Hepatocyte (in vitro differentiated cells): ENCODE measurements around the gene CDH12. TPM values are rescaled to one million over a fixed set of nuclear protein-coding genes. Genes with fewer than 3 reads are reported as not detected.
"Not testable (repeated sequence)": the region's sequence is repeated elsewhere in the genome, so short reads cannot be mapped to it uniquely, and the experiment has no call there.

Experiments used
- DNase-seq: peaks from one replicate; pipeline ENCODE4 v3.0.0-alpha.2; 2016; ENCODE audit warnings: low spot score
- H2AFZ ChIP-seq: fragments of 200-600 bp; sonication (generic); 2 replicates; pipeline ENCODE4 v1.6.0; 2016; ENCODE audit warnings: antibody characterized with exemption, mild to moderate bottlenecking
- H3K27ac ChIP-seq: fragments of 200-600 bp; sonication (generic); 2 replicates; pipeline ENCODE4 v1.5.1; 2016; ENCODE audit warnings: mild to moderate bottlenecking
- H3K27me3 ChIP-seq: fragments of 200-600 bp; sonication (generic); 2 replicates; pipeline ENCODE4 v1.6.1; 2016
- H3K36me3 ChIP-seq: fragments of 200-600 bp; sonication (generic); replicated peaks from 2 replicates; pipeline ENCODE4 v1.5.1; 2016; ENCODE audit warnings: low read depth; ENCODE audit not compliant: insufficient read depth
- H3K4me1 ChIP-seq: fragments of 200-600 bp; sonication (generic); 2 replicates; pipeline ENCODE4 v1.5.1; 2016; ENCODE audit warnings: mild to moderate bottlenecking, moderate library complexity; ENCODE audit not compliant: insufficient read depth
- H3K4me2 ChIP-seq: fragments of 200-600 bp; sonication (generic); 2 replicates; pipeline ENCODE4 v1.6.0; 2016
- H3K4me3 ChIP-seq: fragments of 200-600 bp; sonication (generic); 2 replicates; pipeline ENCODE4 v1.5.1; 2016; ENCODE audit warnings: mild to moderate bottlenecking
- H3K79me2 ChIP-seq: fragments of 200-600 bp; sonication (generic); 2 replicates; pipeline ENCODE4 v1.6.0; 2017; ENCODE audit warnings: mild to moderate bottlenecking
- H3K9me2 ChIP-seq: fragments of 200-600 bp; sonication (generic); replicated peaks from 2 replicates; pipeline ENCODE4 v1.6.0; 2017; ENCODE audit warnings: mild to moderate bottlenecking; ENCODE audit not compliant: insufficient read depth
- H3K9me3 ChIP-seq: fragments of 200-600 bp; sonication (generic); 2 replicates; pipeline ENCODE4 v1.5.1; 2016; ENCODE audit warnings: low read depth, mild to moderate bottlenecking
- H4K20me1 ChIP-seq: fragments of 200-600 bp; sonication (generic); 2 replicates; pipeline ENCODE4 v1.6.0; 2016; ENCODE audit warnings: mild to moderate bottlenecking; ENCODE audit not compliant: insufficient read depth, poor library complexity, severe bottlenecking
- WGBS: methylation state at CpG from one replicate; pipeline ENCODE4 v1.1.6; 2016; ENCODE audit warnings: low lambda C conversion rate; ENCODE audit errors: missing lambda C conversion rate; 5-methylcytosine and 5-hydroxymethylcytosine counted together
- polyA plus RNA-seq: library from polyadenylated mRNA; unstranded; fragments of >200 nt; fragmentation: Nextera tagmentation; extraction: Ambion mirVana; gene quantifications from 2 replicates; pipeline ENCODE4 v1.2.1, GENCODE V29; 2016
- total RNA-seq: library from RNA; depleted of rRNA; stranded (reverse); fragments of >200 nt; gene quantifications from 2 replicates; pipeline ENCODE4 v1.2.3, GENCODE V29; 2014

Gene CDH12
- total and polyA plus RNA-seq, 2 experiments from 2014 or later, result 15.4 to 44.5 TPM

- not testable (repeated sequence) for H3K36me3 ChIP-seq, H2AFZ ChIP-seq, H4K20me1 ChIP-seq, H3K9me3 ChIP-seq, H3K4me2 ChIP-seq, H3K27ac ChIP-seq, H3K27me3 ChIP-seq, H3K4me1 ChIP-seq, H3K4me3 ChIP-seq, DNase-seq, H3K79me2 ChIP-seq, H3K9me2 ChIP-seq
- 59% methylated on average over 3 of the region's 7 CpGs for WGBS
These were observed 688.0 kb downstream of the CDH12 start for GRCh38 chr5:22164910-22165748.

- no CpG with 5 or more reads among the region's 1 CpG for WGBS
- H2AFZ ChIP-seq, H4K20me1 ChIP-seq, H3K36me3 ChIP-seq, DNase-seq, H3K9me3 ChIP-seq, H3K79me2 ChIP-seq, H3K27ac ChIP-seq, H3K4me1 ChIP-seq, H3K4me3 ChIP-seq, H3K9me2 ChIP-seq, H3K27me3 ChIP-seq, H3K4me2 ChIP-seq: not testable (repeated sequence)
These were observed 696.2 kb downstream of the CDH12 start for GRCh38 chr5:22156953-22157352.

GRCh38 chr5:22154779-22155178 is 698.4 kb downstream of the CDH12 start:
- WGBS, result 66% methylated on average over 2 of the region's 2 CpGs
- not testable (repeated sequence) for H3K9me2 ChIP-seq, H2AFZ ChIP-seq

GRCh38 chr5:22151801-22152200 is 701.3 kb downstream of the CDH12 start:
- peak; percentile 8 for DNase-seq
- not testable (repeated sequence) for H3K79me2 ChIP-seq, H4K20me1 ChIP-seq, H3K27me3 ChIP-seq, H3K4me1 ChIP-seq, H3K9me3 ChIP-seq, H3K36me3 ChIP-seq, H3K9me2 ChIP-seq, H3K27ac ChIP-seq, H2AFZ ChIP-seq, H3K4me3 ChIP-seq
- H3K4me2 ChIP-seq, result peak overlapping the region; percentile 35
- 33% methylated on average over 9 of the region's 9 CpGs for WGBS

More at GRCh38 chr5:22154779-22155178, 698.4 kb downstream of the CDH12 start:
- not testable (repeated sequence) for H3K9me3 ChIP-seq, H3K27ac ChIP-seq, H3K4me2 ChIP-seq, H4K20me1 ChIP-seq, DNase-seq, H3K4me1 ChIP-seq, H3K4me3 ChIP-seq, H3K36me3 ChIP-seq, H3K79me2 ChIP-seq, H3K27me3 ChIP-seq

- not testable (repeated sequence) for H3K9me3 ChIP-seq, H3K27ac ChIP-seq, H3K4me2 ChIP-seq, H3K79me2 ChIP-seq, H3K4me3 ChIP-seq, H3K9me2 ChIP-seq, H2AFZ ChIP-seq, H3K36me3 ChIP-seq, H3K4me1 ChIP-seq, H3K27me3 ChIP-seq, H4K20me1 ChIP-seq, DNase-seq
- WGBS, result 100% methylated on average over 1 of the region's 1 CpG
These were observed 712.7 kb downstream of the CDH12 start for GRCh38 chr5:22140418-22140817.

- not testable (repeated sequence) for DNase-seq, H3K36me3 ChIP-seq, H3K4me3 ChIP-seq, H3K27me3 ChIP-seq, H2AFZ ChIP-seq, H3K9me2 ChIP-seq, H3K4me1 ChIP-seq, H3K79me2 ChIP-seq, H3K4me2 ChIP-seq, H3K27ac ChIP-seq, H3K9me3 ChIP-seq, H4K20me1 ChIP-seq
- 58% methylated on average over 6 of the region's 6 CpGs for WGBS
These were observed 713.4 kb downstream of the CDH12 start for GRCh38 chr5:22139662-22140300.
